Cerebellar cortex (tissue), 1 donor: ENCODE measurements around the gene MPC1.
"Not testable (repeated sequence)": the region's sequence is repeated elsewhere in the genome, so short reads cannot be mapped to it uniquely, and the experiment has no call there.

Source experiments
- DNase-seq: peaks from one replicate; pipeline ENCODE4 v3.0.0-alpha.2; 2015; ENCODE audit warnings: low spot score

Gene MPC1

DNA sequence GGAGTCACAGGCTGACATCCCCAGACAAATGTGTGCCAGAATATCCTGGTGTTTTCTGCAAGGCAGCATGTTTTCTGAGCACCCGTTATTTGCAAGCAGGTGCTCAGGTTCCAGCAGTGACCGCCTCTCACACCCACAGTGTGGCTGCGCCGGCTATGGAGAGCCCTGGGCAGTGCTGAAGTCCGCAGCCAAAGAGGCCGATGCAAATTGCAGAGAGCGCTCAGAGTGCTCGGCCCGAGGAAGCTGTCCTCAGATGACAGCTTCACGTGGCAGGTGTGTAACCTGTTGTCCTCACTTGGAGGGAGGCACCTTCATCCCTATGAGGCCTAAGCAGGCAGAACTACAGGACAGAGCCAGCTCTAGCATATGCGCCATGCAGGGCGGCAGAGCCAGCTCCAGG, 23.5 kb upstream of the MPC1 start:
- DNase-seq = no peak

DNA sequence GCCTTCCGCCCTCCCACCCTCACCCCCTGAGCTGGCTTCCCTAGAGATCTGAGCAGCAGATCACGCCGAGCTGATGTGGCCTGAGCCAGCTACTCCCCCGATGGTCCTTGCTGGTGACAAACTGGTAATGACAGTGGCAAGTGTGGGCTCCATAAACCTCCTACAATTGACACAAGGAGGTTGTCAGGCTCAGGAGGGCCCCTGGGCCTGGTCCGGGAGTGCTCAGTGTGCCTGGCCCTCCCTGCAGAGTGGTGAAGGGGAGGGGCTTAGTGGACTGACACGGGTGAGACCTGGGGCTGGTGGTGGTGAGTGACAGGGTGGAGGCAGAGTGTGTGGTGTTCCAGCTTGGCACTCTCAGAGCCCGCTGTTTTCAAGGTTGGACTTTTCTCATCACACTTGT, 22.6 kb upstream of the MPC1 start:
- no peak for DNase-seq

DNA sequence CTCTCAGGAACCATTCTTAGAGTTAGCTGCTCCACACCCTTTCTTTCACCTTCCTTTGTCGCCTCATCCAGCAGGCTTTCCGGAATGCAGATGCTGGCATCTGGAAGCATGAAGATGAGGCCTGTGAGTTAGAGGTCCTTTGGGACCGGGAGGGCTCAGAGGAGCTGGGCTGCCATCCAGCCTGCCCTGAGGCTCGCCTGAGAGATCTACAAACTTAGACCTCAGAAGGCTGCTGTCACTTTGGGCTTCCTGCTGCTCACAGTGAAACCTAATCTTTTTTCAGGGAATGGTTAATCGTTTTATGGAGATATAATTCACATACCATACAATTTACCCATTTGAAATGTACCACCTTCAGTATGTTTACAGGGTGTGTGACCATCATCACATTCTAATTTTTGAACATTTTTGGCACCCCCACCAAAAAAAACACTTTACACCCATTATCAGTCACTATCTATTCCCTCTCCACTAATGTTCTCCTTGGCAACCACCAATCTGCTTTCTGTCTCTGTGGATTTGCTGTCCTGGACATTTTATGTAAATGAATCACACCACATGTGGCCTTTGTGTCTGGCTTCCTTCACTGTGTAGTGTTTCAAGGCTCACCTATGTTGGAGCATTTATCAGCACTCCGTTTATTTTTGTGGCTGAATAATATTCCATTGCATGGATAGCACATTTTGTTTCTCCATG, 20.0 kb upstream of the MPC1 start:
- no peak for DNase-seq

DNA sequence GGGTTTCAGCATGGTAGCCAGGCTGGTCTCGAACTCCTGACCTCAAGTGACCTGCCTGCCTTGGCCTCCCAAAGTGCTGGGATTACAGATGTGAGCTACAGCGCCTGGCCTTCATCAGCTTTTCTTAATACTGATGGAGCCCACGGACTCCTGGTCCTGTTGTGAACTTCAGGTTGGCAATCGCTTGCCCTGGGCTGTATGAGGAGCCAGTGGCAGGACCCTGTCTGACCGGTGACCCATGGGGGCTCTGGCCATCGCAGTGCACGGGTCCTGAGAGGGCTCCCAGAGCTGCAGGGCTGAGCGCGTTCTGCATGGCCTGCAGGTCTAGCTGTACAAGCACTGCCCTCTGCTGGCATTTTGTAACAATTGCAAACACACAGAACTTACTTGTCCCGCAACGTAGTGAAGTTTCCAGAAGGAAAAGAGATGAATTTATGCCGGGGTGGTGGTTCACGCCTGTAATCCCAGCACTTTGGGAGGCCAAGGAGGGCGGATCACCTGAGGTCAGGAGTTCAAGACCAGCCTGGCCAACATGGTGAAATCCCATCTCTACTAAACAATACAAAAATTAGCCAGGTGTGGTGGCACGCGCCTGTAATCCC, 18.0 kb upstream of the MPC1 start:
- peak; percentile 79 for DNase-seq

DNA sequence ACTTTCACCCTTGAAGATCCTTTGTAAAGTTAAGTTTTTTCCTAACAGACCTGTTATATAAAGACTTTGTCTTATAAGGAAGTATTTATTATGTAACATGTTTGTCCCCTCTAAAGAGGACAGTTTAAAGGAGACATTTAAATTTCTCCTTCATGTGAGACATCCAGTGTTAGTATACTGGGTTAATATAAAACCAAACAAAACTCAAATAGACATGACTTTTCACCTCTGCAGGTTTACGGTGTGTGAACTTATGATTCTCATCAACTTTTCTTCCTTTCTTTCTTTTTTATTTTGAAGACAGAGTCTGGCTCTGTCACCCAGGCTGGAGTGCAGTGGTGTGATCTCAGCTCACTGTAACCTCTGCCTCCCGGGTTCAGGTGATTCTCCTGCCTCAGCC, 17.4 kb upstream of the MPC1 start:
- no peak for DNase-seq

DNA sequence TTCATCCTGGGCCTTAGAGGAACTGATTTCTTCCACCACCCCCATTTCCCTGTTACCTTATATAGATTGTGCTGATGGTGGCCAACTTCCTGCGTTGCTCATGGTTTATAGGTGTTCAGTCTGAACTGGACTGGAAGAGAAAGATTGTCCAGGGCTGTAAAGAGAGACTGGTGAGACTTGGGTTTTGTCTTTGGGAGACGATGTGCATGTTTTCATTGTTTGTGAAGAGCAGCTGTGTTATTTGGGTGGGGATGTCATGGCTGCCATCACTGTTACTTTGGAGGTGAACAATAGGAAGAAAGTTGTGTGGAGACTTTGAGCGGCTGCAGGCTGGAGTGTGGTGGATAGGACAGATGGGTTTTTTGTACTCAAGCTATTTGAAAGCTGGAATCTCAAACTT, 15.6 kb upstream of the MPC1 start:
- DNase-seq = no peak

DNA sequence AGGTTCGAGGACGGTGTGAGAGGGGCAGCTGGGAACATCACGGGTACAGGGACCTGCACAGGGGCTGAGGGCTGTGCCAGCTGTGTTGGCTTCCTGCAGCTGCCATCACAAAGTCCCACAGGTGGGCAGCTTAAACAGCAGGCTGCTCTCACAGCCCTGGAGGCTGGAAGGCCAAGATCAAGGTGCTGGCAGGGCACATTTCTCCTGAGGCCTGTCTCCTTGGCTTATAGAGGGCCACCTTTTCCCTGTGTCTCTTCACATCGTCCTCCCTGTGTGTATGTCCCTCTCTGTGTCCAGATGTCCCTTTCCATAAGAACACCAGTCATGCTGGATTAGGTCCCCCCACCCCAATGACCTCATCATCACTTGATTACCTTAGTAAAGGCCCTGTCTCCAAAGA, 15.1 kb upstream of the MPC1 start:
- no peak for DNase-seq

DNA sequence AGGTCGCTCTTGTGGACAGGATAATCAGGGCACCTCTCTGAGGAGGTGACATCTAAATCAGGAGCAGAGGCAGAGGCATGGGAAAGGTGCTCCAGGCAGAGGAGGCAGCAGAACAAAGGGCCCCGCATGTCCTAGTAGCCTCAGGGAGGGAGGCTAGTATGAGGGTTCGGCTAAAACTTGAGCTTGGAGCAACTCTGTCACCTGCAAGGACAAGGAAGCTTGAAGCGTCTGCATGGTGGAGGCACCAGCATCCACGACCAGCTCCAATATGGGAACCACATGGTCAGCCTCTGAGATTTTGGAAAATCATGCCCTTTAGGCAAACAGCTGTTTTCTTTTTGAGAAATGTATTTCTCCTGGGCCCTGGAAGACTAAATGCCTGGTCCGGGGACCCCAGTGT, 13.0 kb upstream of the MPC1 start:
- no peak for DNase-seq

DNA sequence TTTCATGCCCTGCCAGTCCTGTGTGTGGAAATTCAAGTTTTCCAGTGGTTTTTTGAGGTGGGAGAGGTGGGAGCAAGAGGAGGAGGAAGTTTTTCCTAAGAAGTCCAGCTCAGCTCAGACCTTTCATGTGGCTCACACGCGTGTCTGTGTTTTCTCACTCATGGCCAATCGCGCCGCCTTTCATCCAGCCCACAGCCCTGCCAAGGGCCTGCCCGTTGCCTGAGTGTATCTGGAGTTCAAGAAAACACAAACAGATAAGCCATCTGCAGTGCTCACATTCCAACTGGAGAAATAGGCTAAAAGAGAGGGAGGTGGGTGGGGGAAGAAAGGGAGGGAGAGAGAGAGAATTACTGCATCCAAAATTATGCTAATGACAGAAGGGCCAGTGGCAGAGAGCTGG, 12.6 kb upstream of the MPC1 start:
- no peak for DNase-seq

DNA sequence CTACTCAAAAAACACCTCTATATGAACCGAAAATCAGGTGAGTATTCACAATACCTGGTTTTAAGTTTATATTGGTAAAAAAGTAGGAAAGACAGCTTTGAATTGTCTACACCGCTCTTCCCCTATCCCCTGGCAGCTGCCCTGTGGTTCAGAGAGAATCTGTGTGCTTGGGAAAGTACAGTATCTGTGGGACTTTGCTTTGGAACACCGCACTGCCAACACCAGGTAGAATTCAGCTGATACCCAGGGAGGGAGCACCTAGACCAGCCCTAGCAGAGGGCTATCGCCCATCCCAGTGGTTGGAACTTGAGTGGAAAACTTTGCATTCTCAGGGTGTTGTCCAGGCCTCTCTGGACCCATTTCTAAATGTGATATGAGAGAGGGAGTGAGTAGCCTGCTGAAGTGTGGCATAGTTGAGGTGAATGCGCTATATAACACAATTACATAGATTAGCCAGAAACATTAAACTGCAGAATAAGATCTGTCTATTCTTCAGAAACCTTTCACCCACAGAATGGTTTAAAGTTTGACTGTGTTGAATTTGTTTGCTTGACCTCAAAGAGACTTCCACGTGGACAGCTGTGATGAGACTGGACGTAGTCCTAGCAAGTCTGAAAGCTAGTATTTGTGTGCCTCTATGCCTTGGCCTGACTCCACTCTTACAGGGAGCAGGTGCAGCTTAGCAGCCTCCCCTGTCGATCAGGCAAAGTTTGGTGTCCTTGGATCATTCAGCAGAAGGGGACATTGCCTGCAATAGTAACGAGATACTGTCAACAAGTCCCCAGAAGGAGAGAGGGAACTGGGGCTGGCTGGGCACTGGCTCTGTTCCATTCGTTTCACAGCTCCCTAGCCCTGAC, 11.5 kb upstream of the MPC1 start:
- DNase-seq = no peak

DNA sequence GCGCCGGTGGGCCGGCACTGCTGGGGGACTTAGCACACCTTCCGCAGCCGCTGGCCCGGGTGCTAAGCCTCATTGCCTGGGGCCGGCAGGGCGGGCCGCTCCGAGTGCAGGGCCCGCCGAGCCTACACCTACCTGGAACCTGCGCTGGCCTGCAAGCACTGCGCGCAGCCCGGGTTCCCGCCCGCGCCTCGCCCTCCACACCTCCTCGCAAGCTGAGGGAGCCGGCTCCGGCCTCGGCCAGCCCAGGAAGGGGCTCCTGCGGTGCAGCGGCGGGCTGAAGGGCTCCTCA, 10.7 kb upstream of the MPC1 start:
- DNase-seq = no peak

DNA sequence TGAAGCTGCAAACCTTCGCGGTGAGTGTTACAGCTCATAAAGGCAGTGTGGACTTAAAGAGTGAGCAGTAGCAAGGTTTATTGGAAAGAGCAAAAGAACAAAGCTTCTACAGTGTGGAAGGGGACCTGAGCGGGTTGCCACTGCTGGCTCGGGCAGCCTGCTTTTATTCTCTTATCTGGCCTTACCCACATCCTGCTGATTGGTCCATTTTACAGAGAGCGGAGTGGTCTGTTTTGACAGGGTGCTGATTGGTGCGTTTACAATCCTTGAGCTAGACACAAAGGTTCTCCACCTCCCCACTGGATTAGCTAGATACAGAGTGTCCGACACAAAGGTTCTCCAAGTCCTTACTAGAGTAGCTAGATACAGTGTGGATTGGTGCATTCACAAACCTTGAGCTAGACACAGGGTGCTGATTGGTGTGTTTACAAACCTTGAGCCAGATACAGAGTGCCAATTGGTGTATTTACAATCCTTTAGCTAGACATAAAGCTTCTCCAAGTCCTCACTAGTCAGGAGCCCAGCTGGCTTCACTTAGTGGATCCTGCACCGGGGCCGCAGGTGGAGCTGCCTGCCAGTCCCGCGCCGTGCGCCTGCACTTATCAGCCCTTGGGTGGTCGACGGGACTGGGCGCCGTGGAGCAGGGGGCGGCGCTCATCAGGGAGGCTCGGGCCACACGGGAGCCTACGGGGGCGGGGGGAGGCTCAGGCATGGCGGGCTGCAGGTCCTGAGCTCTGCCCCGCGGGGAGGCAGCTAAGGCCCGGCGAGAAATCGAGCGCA, 10.2 kb upstream of the MPC1 start:
- DNase-seq = not testable (repeated sequence)

DNA sequence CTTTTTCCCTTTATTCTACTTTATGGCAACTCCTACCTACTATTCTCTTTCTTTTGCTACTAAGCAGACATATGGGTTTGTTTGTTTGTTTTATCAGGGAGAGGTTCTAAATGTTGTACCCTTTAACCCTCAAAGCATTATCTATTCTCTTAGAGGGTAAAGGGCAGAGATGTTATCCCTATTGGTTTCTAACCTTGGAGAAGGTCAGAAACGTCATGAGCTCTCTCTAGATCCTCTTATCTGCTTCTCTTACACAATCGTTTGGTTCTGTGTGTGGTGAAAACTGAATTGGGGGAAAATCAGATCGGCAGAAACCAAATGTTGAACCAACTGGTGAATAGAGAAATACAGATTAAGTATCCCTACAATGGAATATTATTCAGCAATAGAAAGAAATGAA, 6.4 kb upstream of the MPC1 start:
- DNase-seq = no peak

DNA sequence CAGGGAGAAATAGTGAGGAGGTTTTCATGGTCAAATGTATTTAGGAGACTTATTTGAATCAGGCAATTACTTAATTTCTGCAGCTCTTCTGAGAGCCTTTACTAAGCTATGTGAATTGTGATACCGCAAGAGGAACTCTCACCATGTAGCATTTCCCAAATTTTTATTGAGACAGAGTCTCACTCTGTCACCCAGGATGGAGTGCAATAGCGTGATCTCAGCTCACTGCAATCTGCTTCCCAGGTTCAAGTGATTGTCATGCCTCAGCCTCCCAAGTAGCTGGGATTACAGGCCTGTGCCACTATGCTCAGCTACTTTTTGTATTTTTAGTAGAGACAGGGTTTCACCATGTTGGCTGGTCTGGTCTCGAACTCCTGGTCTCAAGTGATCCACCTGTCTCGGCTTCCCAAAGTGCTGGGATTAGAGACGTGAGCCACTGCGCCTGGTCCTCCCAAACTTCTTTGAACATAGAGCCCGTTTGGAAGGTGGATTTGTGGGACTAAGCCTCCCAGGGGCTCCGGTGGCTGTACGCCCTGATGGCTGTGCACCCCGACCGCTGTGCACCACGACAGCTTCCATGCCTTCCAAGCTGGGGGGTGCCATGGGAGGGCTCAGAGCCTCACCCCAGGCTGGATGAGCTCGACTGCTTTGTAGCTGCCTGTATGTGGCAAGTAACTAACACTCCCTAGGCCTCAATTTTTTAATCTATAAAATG, 5.7 kb upstream of the MPC1 start:
- no peak for DNase-seq

DNA sequence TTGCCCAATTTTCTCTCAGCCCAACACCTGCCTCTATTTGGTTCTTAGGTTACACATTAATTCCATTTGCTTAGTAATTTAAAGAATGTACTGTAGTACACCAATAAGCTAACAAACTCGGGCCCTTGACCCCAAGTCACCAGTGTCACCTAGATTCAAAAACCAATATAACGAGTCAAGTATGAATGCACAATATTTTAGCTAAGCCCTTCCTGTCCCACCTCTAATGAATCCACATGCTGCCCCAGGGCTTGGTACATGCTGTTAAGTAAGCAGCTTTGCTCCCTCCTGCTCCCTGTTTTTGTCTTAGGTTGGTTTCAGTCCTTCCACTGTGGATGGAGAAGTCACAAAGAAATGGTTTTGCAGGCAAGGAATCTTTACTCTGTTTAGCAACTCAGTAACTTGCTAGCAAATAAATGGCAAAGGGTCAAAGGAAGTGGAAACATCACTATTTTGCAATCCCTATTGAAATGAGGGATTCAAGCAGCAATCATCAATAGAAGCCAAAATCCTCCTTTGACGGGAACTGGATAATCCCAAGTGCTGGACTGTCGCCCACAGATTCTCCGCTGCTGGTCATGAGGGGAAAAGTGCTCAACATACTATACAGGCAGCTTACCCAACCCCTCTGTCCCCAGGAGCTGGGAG, 5.0 kb upstream of the MPC1 start:
- DNase-seq = no peak

DNA sequence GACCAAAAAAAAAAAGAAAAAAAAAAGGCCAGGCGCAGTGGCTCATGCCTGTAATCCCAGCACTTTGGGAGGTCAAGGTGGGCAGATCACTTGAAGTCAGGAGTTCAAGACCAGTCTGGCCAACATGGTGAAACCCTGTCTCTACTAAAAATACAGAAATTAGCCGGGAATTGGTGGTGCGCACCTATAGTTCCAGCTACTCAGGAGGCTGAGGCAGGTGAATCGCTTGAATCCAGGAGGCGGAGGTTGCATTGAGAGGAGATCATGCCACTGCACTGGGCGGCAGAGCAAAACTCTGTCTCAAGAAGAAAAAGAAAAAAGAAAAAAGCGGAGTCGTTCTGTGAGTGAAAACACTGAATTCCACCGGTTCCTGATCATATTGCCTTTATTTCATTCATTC, 4.4 kb upstream of the MPC1 start:
- not testable (repeated sequence) for DNase-seq

DNA sequence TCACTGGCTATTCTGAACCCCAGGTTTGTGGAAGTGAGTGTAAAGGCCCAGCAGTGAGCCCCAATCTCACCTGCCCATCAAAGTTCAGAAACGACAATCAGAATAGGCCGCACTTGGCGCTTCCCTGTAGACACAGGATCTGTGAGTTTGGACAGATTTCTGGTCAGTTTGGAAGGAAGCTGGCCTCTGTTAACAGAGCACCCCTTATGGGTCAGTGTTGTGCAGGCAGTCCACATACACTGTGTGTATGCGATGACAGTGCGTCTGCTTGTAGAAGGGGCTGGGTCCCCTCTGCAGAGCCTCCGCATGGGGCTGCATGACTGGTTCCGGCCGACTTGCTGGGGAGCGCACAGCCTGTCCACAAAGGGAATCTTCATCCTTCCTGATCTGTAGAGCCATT, 3.4 kb upstream of the MPC1 start:
- DNase-seq = no peak

DNA sequence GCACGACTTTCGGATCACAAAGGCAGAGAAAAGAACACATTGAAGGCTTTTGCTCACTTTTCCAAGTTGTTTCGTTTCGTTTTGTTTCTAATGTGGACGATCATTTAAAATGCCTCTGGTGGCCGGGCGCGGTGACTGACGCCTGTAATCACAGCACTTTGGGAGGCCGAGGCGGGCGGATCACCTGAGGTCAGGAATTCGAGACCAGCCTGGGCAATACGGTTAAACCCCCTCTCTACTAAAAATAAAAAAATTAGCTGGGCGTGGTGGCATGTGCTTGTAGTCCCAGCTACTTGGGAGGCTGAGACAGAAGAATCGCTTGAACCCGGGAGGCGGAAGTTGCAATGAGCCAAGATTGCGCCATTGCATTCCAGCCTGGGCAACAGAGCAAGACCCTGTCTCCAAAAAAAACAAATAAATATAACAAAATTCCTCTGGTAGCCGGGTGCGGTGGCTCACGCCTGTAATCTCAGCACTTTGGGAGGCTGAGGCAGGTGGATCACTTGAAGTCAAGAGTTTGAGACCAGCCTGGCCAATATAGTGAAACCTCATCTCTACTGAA, 1.1 kb upstream of the MPC1 start:
- not testable (repeated sequence) for DNase-seq

DNA sequence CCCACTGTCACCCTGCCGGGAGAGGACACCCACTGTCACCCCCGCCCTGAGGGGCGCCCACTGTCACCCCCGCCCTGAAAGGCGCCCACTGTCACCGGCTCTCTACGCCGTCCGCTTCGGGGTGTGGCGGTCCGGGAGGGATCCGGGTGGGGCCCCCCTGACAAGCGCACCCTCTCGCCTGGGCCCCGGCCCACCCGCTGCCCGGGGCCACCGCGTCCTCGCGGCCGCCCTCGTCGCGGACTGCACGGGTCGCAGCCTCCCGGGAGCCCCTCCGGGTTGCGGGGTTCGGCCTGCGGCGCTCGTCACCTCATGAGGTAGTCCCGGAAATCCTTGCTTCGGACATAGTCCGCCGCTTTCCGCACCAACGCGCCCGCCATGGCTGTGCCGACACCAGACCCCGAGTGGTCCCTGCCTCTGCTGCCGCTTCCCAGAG, 224 bp downstream of the MPC1 start:
- DNase-seq = no peak

DNA sequence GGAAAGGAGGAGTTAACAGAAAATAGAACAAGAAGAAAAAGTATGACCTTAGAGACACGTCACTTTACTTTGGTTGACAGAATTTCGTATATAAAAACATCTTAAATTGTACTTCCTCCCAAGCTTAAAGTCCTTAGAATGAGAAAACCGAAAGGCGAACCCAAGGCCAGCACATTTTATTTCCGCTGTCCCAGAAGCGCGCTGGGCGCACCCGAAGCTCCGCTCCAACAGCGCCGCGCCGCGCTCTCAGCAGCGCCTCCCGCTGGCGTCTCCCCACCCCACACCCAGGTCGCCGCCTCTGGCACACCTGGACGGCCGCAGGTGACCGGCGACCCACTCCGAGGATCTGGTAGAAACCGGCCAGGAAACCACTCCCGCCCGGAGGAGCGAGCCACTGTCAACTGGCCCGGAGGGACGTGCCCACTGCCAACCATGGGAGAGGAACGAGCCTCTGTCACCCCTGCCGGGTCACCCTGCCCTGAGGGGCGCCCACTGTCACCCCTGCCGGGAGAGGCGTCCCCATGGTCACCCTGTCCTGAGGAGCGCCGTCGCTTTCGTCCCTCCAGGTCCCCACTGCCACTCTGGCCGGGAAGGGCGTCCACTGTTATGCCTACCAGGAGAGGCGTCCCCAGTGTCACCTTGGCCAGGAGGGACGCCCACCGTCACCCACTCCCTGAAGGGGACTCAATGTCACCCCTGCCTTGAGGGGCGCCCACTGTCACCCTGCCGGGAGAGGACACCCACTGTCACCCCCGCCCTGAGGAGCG, 824 bp downstream of the MPC1 start:
- DNase-seq = peak; percentile 31

DNA sequence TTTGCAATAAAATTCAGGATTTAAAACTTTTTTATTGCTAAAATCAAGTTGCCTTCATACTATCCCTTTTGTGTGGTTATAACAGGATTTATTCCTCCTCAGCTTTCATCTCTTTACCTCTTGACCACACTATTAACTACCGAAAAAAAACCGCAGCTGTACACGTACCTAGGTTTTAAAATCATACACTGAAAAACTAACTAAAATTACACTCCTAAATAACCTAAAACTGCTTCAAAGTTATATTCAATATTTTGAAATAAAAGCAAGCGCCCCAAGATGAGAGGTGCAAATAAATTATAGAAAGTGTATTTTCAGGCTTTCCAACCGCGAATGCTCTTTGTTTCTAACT, 1.4 kb downstream of the MPC1 start:
- DNase-seq = no peak
